GM12864 (cell line): Measurements from ENCODE around the gene ZYG11B.
"Not testable (repeated sequence)": the region's sequence is repeated elsewhere in the genome, so short reads cannot be mapped to it uniquely, and the experiment has no call there.

Experiments
- DNase-seq: peaks from one replicate; pipeline ENCODE4 v3.0.0-alpha.2; 2011; ENCODE audit warnings: low read depth
- H3K4me3 ChIP-seq: 2 replicates; pipeline ENCODE4 v1.5.1; 2011; ENCODE audit warnings: mild to moderate bottlenecking, low read depth, low read length, control low read depth
- CTCF ChIP-seq: IDR thresholded peaks from 2 replicates; pipeline ENCODE4 v1.5.1; 2011; ENCODE audit warnings: low read depth, mild to moderate bottlenecking, moderate library complexity, low read length, control low read depth, inconsistent platforms; ENCODE audit errors: missing control alignments

ZYG11B gene

GRCh38 chr1:52683367-52683940, 42.8 kb upstream of the ZYG11B start:
- H3K4me3 ChIP-seq = no peak overlapping the region
- no peak for DNase-seq
- TF ChIP-seq CTCF = no peak

- DNase-seq = no peak
- no peak for TF ChIP-seq CTCF
- H3K4me3 ChIP-seq = no peak overlapping the region
Observed at GRCh38 chr1:52684545-52684944, 41.7 kb upstream of the ZYG11B start.

- DNase-seq = peak; percentile 55
Observed at GRCh38 chr1:52686261-52686751, 39.9 kb upstream of the ZYG11B start.

GRCh38 chr1:52686830-52687229, 39.4 kb upstream of the ZYG11B start:
- DNase-seq = no peak
- H3K4me3 ChIP-seq = no peak overlapping the region
- no peak for TF ChIP-seq CTCF

More at GRCh38 chr1:52686261-52686751, 39.9 kb upstream of the ZYG11B start:
- peak; percentile 73 for TF ChIP-seq CTCF
- H3K4me3 ChIP-seq = not testable (repeated sequence)

- no peak for DNase-seq
- H3K4me3 ChIP-seq = no peak overlapping the region
- TF ChIP-seq CTCF = no peak
Observed at GRCh38 chr1:52691821-52692220, 34.4 kb upstream of the ZYG11B start.

GRCh38 chr1:52692697-52693096, 33.6 kb upstream of the ZYG11B start:
- H3K4me3 ChIP-seq = no peak overlapping the region
- DNase-seq = no peak
- no peak for TF ChIP-seq CTCF

GRCh38 chr1:52693351-52693750, 32.9 kb upstream of the ZYG11B start:
- DNase-seq, H3K4me3 ChIP-seq: not testable (repeated sequence)
